ENCODE data around the gene BOK.

BOK gene

DNA sequence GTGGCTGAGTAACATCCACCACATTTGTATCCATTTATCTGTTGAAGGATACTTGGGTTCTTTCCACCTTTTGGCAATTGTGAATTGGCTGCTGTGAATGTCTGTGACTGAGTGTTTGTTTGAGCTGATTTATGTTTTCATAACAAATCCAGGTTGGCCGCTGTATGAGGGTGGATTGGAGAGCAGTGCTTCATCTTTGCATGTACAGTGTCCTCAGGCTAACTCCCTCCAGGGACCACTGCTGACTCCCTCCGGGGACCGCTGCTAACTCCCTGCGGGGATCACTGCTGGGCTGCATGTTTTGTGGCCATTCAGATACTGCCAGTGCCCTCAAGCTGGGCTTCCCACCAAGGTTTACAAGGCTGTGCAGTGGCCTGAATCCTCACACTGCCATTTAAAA, 10.2 kb downstream of the BOK start:
- no peak overlapping the region for H3K9ac ChIP-seq (ENCODE audit: low read length)
- H3K79me1 ChIP-seq (replicated peaks; ENCODE audit: low read length, poor library complexity, severe bottlenecking): peaks cover 26% of the 10 kb centered on the region
- peaks cover 10 to 59% of the 10 kb centered on the region in 2 experiments for H3K36me3 ChIP-seq (ENCODE audit: control insufficient read depth in 1 of 2, insufficient read depth in 2 of 2, low read depth in 1 of 2, low read length in 2 of 2)
- no peak overlapping the region for H3K14ac ChIP-seq (ENCODE audit: low read length in 2 of 2)
- peaks cover 19% of the 10 kb centered on the region for H3K4me1 ChIP-seq (ENCODE audit: control insufficient read depth, insufficient read depth, low read depth, low read length)
- no peak overlapping the region for H4K8ac ChIP-seq (ENCODE audit: low read length)
- WGBS: 75% methylated on average over 4 of the region's 4 CpGs
- H3K4me2 ChIP-seq (ENCODE audit: low read length, poor library complexity, severe bottlenecking): no peak overlapping the region
- no peak overlapping the region for H3K4ac ChIP-seq (ENCODE audit: low read depth in 1 of 2, low read length in 2 of 2)
- H3K9me3 ChIP-seq (ENCODE audit: control insufficient read depth, low read length): no peaks in the 10 kb centered on the region
- H3K23ac ChIP-seq (ENCODE audit: low read length in 2 of 2): no peak overlapping the region
- no peak overlapping the region for H3K4me3 ChIP-seq (ENCODE audit: insufficient read depth in 1 of 2, low read depth in 1 of 2, low read length in 2 of 2)
- no peaks in the 10 kb centered on the region for H3K27me3 ChIP-seq (ENCODE audit: control insufficient read depth in 1 of 2, insufficient read depth in 1 of 2, low read length in 2 of 2)
- H2BK12ac ChIP-seq (ENCODE audit: low read length in 2 of 2): no peak overlapping the region
- no peak overlapping the region for H3K27ac ChIP-seq (ENCODE audit: low read length, poor library complexity, severe bottlenecking)
- H2AFZ ChIP-seq (ENCODE audit: low read depth, low read length): no peak overlapping the region
- no peak overlapping the region for H4K91ac ChIP-seq (ENCODE audit: low read length)
- no peak overlapping the region for H2AK5ac ChIP-seq (ENCODE audit: low read length, severe bottlenecking)
- no peak overlapping the region for H3K18ac ChIP-seq (ENCODE audit: low read depth in 1 of 2, low read length in 2 of 2)
- H2BK5ac ChIP-seq (ENCODE audit: low read depth, low read length, poor library complexity, severe bottlenecking): no peak overlapping the region
- no peak overlapping the region for H2BK120ac ChIP-seq (ENCODE audit: low read depth, low read length)
- H2BK15ac ChIP-seq (ENCODE audit: low read depth, poor library complexity, severe bottlenecking): no peak overlapping the region
- no peak for DNase-seq

DNA sequence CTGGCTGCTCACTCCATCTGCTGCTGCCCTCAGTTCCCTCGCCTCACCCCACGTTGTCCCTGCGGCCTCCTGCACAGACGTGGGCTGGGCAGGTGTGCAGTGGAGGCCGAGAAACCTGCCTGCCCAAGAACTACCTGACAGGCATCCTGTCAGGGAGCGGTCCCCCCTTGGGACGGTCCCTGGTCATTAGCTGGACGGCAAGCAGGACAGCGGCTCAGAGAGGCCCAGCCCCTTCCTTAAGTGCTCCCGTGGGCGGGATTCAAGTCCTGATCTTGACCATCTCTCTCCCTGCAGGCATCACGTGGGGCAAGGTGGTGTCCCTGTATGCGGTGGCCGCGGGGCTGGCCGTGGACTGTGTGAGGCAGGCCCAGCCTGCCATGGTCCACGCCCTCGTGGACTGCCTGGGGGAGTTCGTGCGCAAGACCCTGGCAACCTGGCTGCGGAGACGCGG, 11.3 kb downstream of the BOK start:
- Histone ChIP-seq H3K14ac (ENCODE audit: low read length in 2 of 2) (no peak overlapping the region), H2BK15ac (ENCODE audit: low read depth, poor library complexity, severe bottlenecking) (no peak overlapping the region), H2BK5ac (ENCODE audit: low read depth, low read length, poor library complexity, severe bottlenecking) (no peak overlapping the region), H3K23ac (ENCODE audit: low read length in 2 of 2) (no peak overlapping the region), H2AFZ (ENCODE audit: low read depth, low read length) (no peak overlapping the region), H3K36me3 (ENCODE audit: control insufficient read depth in 1 of 2, insufficient read depth in 2 of 2, low read depth in 1 of 2, low read length in 2 of 2) (peaks cover 12 to 56% of the 10 kb centered on the region in 2 experiments), H3K27ac (ENCODE audit: low read length, poor library complexity, severe bottlenecking) (no peak overlapping the region), H2BK120ac (ENCODE audit: low read depth, low read length) (no peak overlapping the region), H3K4me3 (ENCODE audit: insufficient read depth in 1 of 2, low read depth in 1 of 2, low read length in 2 of 2) (no peak overlapping the region), H3K27me3 (ENCODE audit: control insufficient read depth in 1 of 2, insufficient read depth in 1 of 2, low read length in 2 of 2) (no peaks in the 10 kb centered on the region), H3K9ac (ENCODE audit: low read length) (no peak overlapping the region), H3K79me1 (replicated peaks; ENCODE audit: low read length, poor library complexity, severe bottlenecking) (peaks cover 15% of the 10 kb centered on the region), H2BK12ac (ENCODE audit: low read length in 2 of 2) (no peak overlapping the region), H3K9me3 (ENCODE audit: control insufficient read depth, low read length) (no peaks in the 10 kb centered on the region), H3K4me2 (ENCODE audit: low read length, poor library complexity, severe bottlenecking) (no peak overlapping the region), H4K91ac (ENCODE audit: low read length) (no peak overlapping the region), H4K8ac (ENCODE audit: low read length) (peak overlapping the region; percentile 67), H3K4me1 (ENCODE audit: control insufficient read depth, insufficient read depth, low read depth, low read length) (peaks cover 11% of the 10 kb centered on the region), H3K4ac (ENCODE audit: low read depth in 1 of 2, low read length in 2 of 2) (no peak overlapping the region), H3K18ac (ENCODE audit: low read depth in 1 of 2, low read length in 2 of 2) (no peak overlapping the region), H2AK5ac (ENCODE audit: low read length, severe bottlenecking) (no peak overlapping the region)
- 69% methylated on average over 21 of the region's 23 CpGs for WGBS
- no peak for DNase-seq

DNA sequence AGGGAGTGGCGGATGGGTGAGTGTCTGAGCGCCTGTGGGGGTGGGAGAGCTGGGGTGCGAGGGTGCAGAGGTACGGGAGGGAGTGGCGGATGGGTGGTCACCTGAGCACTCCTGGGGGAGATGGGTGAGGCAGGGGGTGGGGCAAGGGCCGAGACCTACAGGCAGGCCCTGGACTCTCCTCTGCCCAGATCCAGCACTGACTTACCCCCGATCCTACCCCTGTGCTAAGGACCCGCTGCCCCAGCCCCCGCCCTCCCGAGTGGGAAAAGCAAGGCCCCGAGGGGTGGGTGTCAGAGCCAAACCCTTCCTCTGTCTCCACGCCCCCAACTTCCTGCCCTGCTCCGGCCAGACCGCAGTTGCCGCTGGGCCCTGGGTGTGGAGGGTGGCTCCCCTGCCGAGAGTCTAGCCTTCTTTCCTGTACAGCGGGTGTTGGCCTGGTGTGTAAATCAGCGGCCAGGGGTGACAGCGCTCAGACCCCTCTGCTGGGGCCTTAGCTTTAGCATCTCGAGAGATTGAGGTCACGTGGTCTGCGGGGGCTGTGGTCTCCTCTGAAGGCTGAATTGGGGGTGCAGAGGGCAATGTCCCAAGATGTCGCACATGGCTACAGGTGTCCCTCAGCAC, 12.5 kb downstream of the BOK start:
- no peak overlapping the region for H4K8ac ChIP-seq (ENCODE audit: low read length)
- H3K36me3 ChIP-seq (ENCODE audit: control insufficient read depth in 1 of 2, insufficient read depth in 2 of 2, low read depth in 1 of 2, low read length in 2 of 2): peaks cover 12 to 50% of the 10 kb centered on the region in 2 experiments
- H2BK15ac ChIP-seq (ENCODE audit: low read depth, poor library complexity, severe bottlenecking): no peak overlapping the region
- no peak overlapping the region for H3K23ac ChIP-seq (ENCODE audit: low read length in 2 of 2)
- peaks cover 16% of the 10 kb centered on the region for H3K4me1 ChIP-seq (ENCODE audit: control insufficient read depth, insufficient read depth, low read depth, low read length)
- no peak overlapping the region for H3K14ac ChIP-seq (ENCODE audit: low read length in 2 of 2)
- no peak overlapping the region for H2BK12ac ChIP-seq (ENCODE audit: low read length in 2 of 2)
- no peak overlapping the region for H3K4me3 ChIP-seq (ENCODE audit: insufficient read depth in 1 of 2, low read depth in 1 of 2, low read length in 2 of 2)
- H3K9ac ChIP-seq (ENCODE audit: low read length): no peak overlapping the region
- H4K91ac ChIP-seq (ENCODE audit: low read length): no peak overlapping the region
- 75% methylated on average over 17 of the region's 23 CpGs for WGBS
- H3K4me2 ChIP-seq (ENCODE audit: low read length, poor library complexity, severe bottlenecking): no peak overlapping the region
- H2BK5ac ChIP-seq (ENCODE audit: low read depth, low read length, poor library complexity, severe bottlenecking): no peak overlapping the region
- H3K27me3 ChIP-seq (ENCODE audit: control insufficient read depth in 1 of 2, insufficient read depth in 1 of 2, low read length in 2 of 2): no peaks in the 10 kb centered on the region
- no peak for DNase-seq
- peaks cover 11% of the 10 kb centered on the region for H3K79me1 ChIP-seq (replicated peaks; ENCODE audit: low read length, poor library complexity, severe bottlenecking)
- H3K9me3 ChIP-seq (ENCODE audit: control insufficient read depth, low read length): no peaks in the 10 kb centered on the region
- no peak overlapping the region for H3K18ac ChIP-seq (ENCODE audit: low read depth in 1 of 2, low read length in 2 of 2)
- no peak overlapping the region for H2AK5ac ChIP-seq (ENCODE audit: low read length, severe bottlenecking)
- no peak overlapping the region for H3K27ac ChIP-seq (ENCODE audit: low read length, poor library complexity, severe bottlenecking)
- H2BK120ac ChIP-seq (ENCODE audit: low read depth, low read length): no peak overlapping the region
- H2AFZ ChIP-seq (ENCODE audit: low read depth, low read length): no peak overlapping the region
- H3K4ac ChIP-seq (ENCODE audit: low read depth in 1 of 2, low read length in 2 of 2): no peak overlapping the region

DNA sequence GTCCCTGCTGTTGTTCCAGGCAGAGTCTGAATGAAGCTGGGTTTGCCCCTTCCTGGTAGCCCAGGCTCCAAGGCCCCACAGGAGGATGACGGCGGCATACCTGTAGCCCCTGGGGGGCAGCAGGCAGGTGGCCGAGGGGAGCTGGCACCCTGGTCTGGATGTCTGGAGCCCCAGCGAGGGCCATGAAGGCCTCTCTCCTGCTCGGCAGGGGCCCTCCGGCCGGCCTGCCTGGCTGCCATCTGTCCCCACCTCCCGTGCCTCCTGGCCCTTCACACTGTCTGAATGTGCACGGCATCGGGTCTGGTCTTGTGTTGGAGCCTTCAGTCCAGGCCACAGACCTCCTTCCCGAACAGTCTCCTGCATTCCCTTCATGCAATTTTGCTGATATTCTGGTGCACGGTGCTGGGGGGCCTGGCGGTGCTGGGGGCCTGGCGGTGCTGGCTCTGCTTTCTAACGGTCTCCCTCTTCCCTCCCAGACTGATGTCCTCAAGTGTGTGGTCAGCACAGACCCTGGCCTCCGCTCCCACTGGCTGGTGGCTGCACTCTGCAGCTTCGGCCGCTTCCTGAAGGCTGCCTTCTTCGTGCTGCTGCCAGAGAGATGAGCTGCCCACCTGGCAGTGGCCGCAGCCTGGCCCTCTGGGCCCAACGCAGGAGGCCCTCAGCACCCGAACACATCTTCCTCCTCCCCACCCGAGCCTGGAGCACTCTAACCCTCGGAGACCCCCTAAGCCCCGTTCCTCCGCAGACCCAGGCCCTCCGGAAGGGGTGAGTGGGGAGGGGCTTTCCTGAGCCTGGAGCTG, 13.5 kb downstream of the BOK start:
- no peak for DNase-seq
- Histone ChIP-seq H4K8ac (ENCODE audit: low read length) (no peak overlapping the region), H3K18ac (ENCODE audit: low read depth in 1 of 2, low read length in 2 of 2) (no peak overlapping the region), H3K79me1 (replicated peaks; ENCODE audit: low read length, poor library complexity, severe bottlenecking) (peaks cover 11% of the 10 kb centered on the region), H3K27me3 (ENCODE audit: control insufficient read depth in 1 of 2, insufficient read depth in 1 of 2, low read length in 2 of 2) (no peaks in the 10 kb centered on the region), H3K36me3 (ENCODE audit: control insufficient read depth in 1 of 2, insufficient read depth in 2 of 2, low read depth in 1 of 2, low read length in 2 of 2) (peaks cover 12 to 59% of the 10 kb centered on the region in 2 experiments), H3K9me3 (ENCODE audit: control insufficient read depth, low read length) (no peaks in the 10 kb centered on the region), H3K4me3 (ENCODE audit: insufficient read depth in 1 of 2, low read depth in 1 of 2, low read length in 2 of 2) (no peak overlapping the region), H2BK12ac (ENCODE audit: low read length in 2 of 2) (no peak overlapping the region), H2BK120ac (ENCODE audit: low read depth, low read length) (no peak overlapping the region), H4K91ac (ENCODE audit: low read length) (no peak overlapping the region), H3K4ac (ENCODE audit: low read depth in 1 of 2, low read length in 2 of 2) (no peak overlapping the region), H3K27ac (ENCODE audit: low read length, poor library complexity, severe bottlenecking) (no peak overlapping the region), H2BK15ac (ENCODE audit: low read depth, poor library complexity, severe bottlenecking) (no peak overlapping the region), H2BK5ac (ENCODE audit: low read depth, low read length, poor library complexity, severe bottlenecking) (no peak overlapping the region), H3K4me1 (ENCODE audit: control insufficient read depth, insufficient read depth, low read depth, low read length) (peaks cover 23% of the 10 kb centered on the region), H3K23ac (ENCODE audit: low read length in 2 of 2) (no peak overlapping the region), H2AFZ (ENCODE audit: low read depth, low read length) (no peak overlapping the region), H2AK5ac (ENCODE audit: low read length, severe bottlenecking) (no peak overlapping the region), H3K9ac (ENCODE audit: low read length) (no peak overlapping the region), H3K14ac (ENCODE audit: low read length in 2 of 2) (no peak overlapping the region), H3K4me2 (ENCODE audit: low read length, poor library complexity, severe bottlenecking) (no peak overlapping the region)
- WGBS: 91% methylated on average over 24 of the region's 27 CpGs

Measured in mesenchymal stem cell (in vitro differentiated cells and primary cell).